HG03521 (cell line): ENCODE results near the gene SUN5.

ENCODE experiments used
- ATAC-seq: cut with Tn5 transposase; IDR thresholded peaks from one replicate; pipeline ENCODE4 v1.9.1; 2021; ENCODE audit warnings: mild to moderate bottlenecking, moderate library complexity; ENCODE audit not compliant: unreplicated experiment

Gene SUN5

DNA sequence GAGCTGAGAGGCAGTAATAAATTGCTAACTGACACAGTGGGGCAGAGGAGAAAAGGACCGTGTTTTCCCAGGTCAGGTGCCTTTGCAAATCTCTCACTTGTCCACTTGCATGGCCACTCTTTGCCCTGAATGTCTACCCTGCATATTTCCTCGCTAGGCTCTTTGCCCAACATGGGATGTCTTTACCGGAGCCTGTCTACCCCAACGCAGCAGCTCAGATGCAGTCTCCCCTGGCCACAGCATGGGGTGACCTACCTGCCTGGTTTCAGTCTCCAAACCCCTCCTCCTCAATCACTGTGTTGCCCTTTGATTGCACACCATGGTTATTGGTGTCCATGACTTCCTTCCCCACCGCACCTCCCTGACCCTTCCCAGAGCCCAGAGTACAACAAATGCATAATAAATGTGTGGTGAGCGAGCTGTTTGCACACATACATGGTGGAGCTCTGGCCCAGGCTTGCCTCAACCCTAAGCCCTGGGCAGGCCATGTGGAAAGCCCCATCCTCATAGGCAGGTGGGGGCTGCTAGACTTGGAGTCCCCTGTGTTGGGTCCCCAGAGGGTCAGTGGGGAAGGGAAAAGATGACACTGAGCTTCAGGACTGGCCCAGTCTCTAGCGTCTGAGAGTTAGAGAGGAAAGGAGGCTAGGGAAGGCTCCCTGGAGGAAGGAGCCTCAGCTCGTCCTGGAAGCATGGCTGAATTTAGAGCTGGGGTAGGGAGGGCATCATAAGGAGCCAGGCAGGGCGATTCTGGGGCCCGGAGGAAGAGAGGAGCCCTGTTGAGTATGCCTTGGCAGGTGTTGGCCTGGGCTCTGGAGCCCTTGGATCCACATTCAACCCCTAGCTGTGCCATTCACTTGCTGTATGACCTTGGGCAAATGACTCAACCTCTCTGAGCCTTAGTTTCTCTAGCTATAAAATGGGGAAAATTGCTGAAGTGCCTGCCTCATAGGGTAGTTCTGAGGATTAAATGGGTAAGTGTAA is 22.8 kb upstream of the SUN5 start:
- ATAC-seq = no peak

DNA sequence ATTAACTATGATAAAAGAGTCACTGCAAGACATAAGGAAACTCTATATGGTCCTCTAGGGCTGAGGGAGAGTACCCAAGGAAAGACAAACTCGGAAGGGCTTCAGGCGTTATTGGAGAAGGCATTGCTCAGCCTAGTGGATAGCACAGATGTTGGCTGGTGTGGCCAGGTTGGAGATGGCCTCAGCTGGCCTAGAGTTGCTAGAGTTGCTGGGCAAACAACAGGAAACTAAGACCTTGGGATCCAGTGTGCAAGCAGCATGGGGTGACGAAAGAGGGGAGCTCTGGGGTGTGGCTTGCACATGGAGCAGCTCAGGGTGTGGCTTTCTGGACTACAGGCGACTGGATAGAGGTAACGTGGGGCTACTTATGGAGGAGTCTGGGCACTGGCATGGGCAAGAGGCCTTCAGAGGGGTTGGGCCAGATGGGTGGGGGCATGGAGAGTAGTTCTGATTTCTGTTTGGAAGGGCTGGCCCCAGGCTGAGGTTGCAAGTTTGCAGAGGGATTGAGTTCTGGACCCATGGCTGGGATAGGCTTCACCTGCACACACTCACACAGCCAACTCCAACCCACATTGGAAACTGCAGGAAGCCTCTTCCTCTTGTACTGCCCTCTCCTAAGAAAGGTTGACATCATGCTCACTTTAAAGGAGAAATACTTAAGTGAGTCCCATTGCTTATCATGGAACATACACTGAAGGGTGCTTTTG is 22.0 kb upstream of the SUN5 start:
- no peak for ATAC-seq

GRCh38 chr20:33025318-33025876 is 21.2 kb upstream of the SUN5 start:
- ATAC-seq = no peak

DNA sequence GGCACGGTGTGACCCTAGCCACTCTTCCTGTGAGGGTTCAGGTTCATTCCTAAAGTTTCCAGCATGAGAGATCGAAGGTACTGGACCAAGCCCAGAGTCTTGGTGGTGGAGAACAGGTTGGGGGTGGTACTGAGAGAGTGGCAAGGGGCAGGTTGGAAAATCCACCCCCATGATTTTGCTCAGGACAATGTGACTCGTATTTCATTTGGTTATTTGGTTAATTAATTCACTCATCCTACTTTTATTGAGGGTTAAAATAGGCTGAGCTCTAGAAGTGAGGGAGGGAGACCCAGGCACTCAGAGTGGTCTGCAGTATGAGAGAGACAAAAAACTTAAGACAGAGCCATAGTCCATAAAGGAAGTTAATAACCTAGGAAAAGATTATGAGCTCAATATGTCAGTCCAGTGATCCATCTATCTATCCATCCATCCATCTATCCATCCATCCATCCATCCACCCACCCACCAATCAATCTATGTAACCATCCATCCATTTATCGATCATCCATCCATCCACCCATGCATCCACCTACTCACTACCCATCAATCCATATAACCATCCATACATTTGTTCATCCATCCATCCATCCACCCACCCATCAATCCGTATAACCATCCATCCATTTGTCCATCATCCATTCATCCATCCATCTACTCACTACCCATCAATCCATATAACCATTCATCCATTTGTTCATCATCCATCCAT is 20.5 kb upstream of the SUN5 start:
- ATAC-seq = no peak

DNA sequence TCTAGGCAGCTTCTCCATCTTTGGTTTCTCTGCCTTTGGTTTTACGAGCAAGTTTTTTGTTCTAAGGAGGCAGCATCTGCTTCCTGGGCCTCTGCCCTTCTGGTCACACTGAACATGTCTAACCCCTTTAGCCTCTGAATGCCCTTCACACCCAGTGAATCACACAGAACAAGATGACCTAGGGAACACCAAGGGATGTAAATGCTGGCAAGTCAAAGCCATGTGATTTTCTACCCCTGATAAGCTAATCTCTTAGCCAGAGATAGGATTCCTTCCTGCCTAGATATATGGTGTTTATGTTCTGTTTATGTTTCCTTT is 20.0 kb upstream of the SUN5 start:
- no peak for ATAC-seq

DNA sequence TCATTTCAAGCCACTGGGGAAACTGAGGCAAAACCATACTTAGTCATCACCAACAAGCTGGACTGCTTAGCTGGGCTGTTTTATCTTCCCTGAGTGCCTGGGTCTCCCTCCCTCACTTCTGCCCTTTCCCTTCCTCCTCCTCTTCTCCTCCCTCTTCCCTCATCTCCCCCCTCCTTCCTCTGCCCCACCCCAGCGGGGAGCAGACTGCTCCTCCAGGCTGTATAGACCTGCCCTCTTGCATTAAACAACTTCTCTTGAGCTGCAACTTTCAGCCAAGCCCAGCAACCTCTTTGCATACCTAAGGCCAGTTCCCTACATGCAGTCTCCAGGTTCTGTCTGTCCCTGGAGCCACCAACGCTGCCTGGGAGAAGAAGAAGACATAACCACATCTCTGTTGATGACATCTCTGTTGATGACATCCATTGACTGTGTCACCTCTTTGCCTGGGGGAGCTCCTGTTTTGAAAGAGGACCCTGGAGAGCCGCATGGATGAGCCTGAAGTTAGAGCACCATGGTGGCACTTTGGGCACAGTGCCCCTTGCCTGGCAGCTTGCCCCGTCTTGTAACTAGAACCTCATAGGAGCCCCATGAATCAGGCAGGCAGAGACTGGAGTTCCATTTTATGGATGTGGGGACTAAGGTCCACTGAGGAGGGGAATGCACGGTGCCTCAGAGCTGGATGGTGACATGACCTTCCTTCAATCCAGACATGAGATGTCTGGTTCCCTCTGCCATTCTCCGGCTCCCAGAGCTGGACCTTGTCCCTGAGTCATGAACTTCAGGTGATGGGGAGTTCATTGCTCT is 19.4 kb upstream of the SUN5 start:
- ATAC-seq = no peak

DNA sequence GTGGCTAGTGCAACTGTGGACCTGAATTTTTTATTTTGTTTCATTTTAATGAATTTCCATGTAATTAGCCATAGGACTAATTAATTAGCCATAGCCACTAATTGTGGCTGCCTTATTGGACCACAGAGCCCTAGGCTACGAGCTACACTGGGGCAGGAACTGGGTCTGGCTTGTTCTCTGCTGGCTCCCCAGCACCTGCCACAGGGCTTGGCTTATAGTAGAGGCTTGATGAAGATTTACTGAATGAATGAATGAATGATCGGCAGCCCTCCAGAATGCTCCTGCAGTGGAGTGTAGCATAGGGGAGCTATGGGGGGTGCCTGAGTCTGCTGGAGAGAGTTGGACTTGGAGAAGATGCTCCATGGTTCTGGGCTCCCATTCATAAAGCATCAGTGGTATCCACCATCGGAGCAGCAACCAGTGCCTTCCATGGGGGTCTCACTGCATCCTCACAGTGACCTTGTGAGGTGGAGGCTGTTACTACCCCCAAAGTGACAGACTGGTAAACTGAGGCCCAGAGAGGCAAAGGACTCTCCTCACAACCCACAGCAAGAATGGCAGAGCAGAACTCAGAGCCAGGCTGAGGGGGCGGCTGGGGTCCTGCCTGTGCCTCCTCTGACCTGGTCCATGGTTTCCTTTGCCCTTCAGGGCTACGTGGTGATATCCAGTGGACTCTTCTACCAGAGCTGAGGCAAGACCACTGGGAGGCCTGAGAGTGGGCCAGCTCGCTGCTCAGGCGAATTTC is 18.6 kb upstream of the SUN5 start:
- no peak for ATAC-seq

GRCh38 chr20:33022289-33022688 is 18.1 kb upstream of the SUN5 start:
- ATAC-seq = no peak

GRCh38 chr20:33021879-33022278 is 17.6 kb upstream of the SUN5 start:
- no peak for ATAC-seq

GRCh38 chr20:33020278-33021161 is 16.3 kb upstream of the SUN5 start:
- ATAC-seq = no peak

DNA sequence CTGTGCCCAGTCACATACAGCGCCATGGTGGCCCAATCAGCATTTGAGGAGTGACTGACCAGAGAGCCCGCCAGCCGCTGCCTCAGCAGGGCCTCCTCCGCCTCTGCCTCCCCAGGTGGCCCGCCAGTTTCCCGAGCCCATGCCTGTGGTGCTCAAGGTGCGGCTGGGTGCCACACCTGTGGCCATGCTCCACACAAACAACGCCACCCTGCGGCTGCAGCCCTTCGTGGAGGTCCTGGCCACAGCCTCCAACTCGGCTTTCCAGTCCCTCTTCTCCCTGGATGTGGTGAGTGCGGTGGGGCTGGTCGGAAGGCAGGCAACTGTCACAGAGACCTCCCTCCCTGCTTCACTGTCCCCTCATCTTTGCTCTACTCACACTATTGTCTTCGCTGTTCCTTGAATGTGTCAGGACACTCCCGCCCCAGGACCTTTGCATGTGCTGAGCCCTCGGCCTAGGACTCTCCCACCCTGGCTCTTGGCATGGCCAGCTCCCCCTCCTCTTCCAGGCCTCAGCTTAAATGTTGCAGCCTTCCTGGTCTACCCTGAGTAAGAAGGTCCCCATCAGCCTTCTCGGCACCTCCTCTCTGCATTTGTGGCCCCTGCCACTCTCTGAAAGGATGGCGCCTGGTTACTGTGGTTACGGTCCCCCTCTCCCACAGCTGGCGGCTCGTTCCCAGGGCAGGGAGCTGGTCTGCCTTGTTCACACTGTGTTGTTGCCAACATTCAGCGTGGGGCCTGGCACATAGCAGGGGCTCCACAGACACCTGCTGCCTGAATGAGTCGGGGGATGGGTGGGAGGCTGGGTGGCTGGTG is 15.4 kb upstream of the SUN5 start:
- no peak for ATAC-seq

DNA sequence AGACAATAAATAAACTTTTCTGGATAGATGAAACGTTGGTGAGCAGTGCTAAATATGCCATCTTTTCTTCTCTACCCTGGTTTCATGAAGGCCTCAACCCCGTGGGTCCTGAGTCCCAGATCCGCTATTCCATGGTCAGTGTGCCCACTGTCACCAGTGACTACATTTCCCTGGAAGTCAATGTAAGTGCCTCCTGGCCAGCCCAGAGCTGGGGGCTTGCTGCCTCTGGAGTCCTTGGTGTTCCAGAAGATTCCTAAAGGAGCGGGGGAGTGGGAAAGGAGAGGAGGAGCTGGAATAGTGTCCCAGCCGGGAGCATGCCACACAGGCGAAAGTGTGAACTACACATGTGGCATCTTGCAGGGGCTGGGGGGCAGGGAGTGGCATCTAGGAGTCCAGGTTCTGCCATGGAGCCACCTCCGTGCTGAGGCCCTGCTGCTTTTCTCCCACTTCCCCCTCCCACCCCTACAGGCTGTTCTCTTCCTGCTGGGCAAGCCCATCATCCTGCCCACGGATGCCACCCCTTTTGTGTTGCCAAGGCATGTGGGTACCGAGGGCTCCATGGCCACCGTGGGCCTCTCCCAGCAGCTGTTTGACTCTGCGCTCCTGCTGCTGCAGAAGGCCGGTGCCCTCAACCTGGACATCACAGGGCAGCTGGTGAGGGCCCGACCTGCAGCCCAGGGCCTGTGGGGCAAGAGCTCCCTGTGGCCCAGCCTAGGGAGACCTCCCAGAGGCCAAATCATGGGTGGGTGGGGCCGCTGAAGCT is 14.1 kb upstream of the SUN5 start:
- no peak for ATAC-seq

DNA sequence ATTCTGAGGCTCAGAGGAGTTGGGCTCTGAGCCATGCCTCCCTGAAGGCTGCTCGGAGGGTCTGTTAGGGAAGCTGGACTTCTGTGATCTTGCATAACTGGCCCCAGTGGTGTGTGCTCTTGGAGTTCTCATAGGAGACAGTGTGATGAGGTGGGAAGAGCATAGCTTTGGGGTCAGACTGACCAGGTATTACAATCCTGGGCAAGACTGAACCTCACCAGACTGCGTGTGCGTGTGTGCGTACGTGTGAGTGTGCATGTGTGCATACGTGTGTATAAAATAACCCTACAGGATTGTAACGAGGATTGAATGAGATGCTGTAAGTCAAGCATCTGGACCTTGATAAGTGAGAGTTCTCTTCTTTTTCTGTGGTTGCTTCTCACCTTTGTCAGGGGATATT is 13.3 kb upstream of the SUN5 start:
- no peak for ATAC-seq

GRCh38 chr20:33016581-33017109 is 12.4 kb upstream of the SUN5 start:
- no peak for ATAC-seq

GRCh38 chr20:33015700-33016580 is 11.7 kb upstream of the SUN5 start:
- ATAC-seq = no peak

DNA sequence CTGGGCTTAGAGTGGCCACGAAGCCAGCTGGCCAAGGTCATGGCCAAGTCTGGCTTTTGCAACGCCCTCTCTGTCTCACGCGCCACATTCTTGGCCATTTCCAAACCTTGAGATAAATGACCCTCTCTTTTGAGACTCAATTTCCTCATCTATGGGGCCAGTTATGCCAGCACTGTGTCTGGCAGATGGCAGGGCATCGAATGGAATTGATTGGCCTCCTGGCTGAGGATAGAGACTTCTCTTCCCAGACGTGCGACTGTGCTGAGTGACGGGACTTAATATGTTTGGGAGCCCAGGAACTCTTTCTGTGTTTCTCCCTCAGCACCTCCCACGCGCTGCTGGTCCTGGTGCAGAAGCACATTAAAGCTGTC is 10.9 kb upstream of the SUN5 start:
- ATAC-seq = no peak
